ENCODE results near the gene PAM. TPM values are rescaled to one million over a fixed set of nuclear protein-coding genes. Genes with fewer than 3 reads are reported as not detected.

Gene PAM
- total RNA-seq, 1 experiment from 2014 or later = 142 TPM

GRCh38 chr5:102826629-102827028, 71.5 kb downstream of the PAM start:
- H3K4me1 Mint-ChIP-seq (ENCODE audit: low read depth, unreplicated experiment) = no peaks in the 10 kb centered on the region
- no peaks in the 10 kb centered on the region for H3K27me3 Mint-ChIP-seq (ENCODE audit: unreplicated experiment)
- TF ChIP-seq CTCF (IDR thresholded peaks at IDR 0.05; ENCODE audit: unreplicated experiment) = no peak
- BruUV-seq (replicated peaks) = no TSS peak
- CTCF ChIA-PET = interaction anchor here (0.8 kb wide), 1 partner anchor 54 kb away, joined by 3 read pairs; no protein-coding TSS in a partner anchor
- H3K4me3 Mint-ChIP-seq (ENCODE audit: low read depth, unreplicated experiment) = no peak overlapping the region
- no peaks in the 10 kb centered on the region for H3K9me3 Mint-ChIP-seq (ENCODE audit: low read depth, unreplicated experiment)
- intact Hi-C loops (cut with micrococcal nuclease; ENCODE audit: unreplicated experiment) = no loop called here
- no peak for DNase-seq
- no peak overlapping the region for H3K27ac Mint-ChIP-seq (ENCODE audit: unreplicated experiment)
- no peaks in the 10 kb centered on the region for H3K36me3 Mint-ChIP-seq (ENCODE audit: insufficient read depth, unreplicated experiment)

GRCh38 chr5:102830241-102830640, 75.1 kb downstream of the PAM start:
- Mint-ChIP-seq H3K9me3 (ENCODE audit: low read depth, unreplicated experiment) (no peaks in the 10 kb centered on the region), H3K4me1 (ENCODE audit: low read depth, unreplicated experiment) (no peaks in the 10 kb centered on the region), H3K27ac (ENCODE audit: unreplicated experiment) (no peak overlapping the region), H3K36me3 (ENCODE audit: insufficient read depth, unreplicated experiment) (no peaks in the 10 kb centered on the region), H3K27me3 (ENCODE audit: unreplicated experiment) (no peaks in the 10 kb centered on the region), H3K4me3 (ENCODE audit: low read depth, unreplicated experiment) (no peak overlapping the region)
- intact Hi-C loops (cut with micrococcal nuclease; ENCODE audit: unreplicated experiment) = no loop called here
- BruUV-seq (replicated peaks) = no TSS peak
- CTCF ChIA-PET = no interaction called here
- no peak for TF ChIP-seq CTCF (IDR thresholded peaks at IDR 0.05; ENCODE audit: unreplicated experiment)
- no peak for DNase-seq

- TF ChIP-seq CTCF (IDR thresholded peaks at IDR 0.05; ENCODE audit: unreplicated experiment) = no peak
- H3K4me1 Mint-ChIP-seq (ENCODE audit: low read depth, unreplicated experiment) = no peaks in the 10 kb centered on the region
- no peaks in the 10 kb centered on the region for H3K36me3 Mint-ChIP-seq (ENCODE audit: insufficient read depth, unreplicated experiment)
- DNase-seq = no peak
- BruUV-seq (replicated peaks) = no TSS peak
- intact Hi-C loops (cut with micrococcal nuclease; ENCODE audit: unreplicated experiment) = no loop called here
- no peak overlapping the region for H3K4me3 Mint-ChIP-seq (ENCODE audit: low read depth, unreplicated experiment)
- H3K27ac Mint-ChIP-seq (ENCODE audit: unreplicated experiment) = no peak overlapping the region
- no peaks in the 10 kb centered on the region for H3K9me3 Mint-ChIP-seq (ENCODE audit: low read depth, unreplicated experiment)
- no peaks in the 10 kb centered on the region for H3K27me3 Mint-ChIP-seq (ENCODE audit: unreplicated experiment)
- CTCF ChIA-PET = no interaction called here
Measured at GRCh38 chr5:102832445-102832844, 77.3 kb downstream of the PAM start.

- H3K9me3 Mint-ChIP-seq (ENCODE audit: low read depth, unreplicated experiment) = no peaks in the 10 kb centered on the region
- no peaks in the 10 kb centered on the region for H3K4me1 Mint-ChIP-seq (ENCODE audit: low read depth, unreplicated experiment)
- no peaks in the 10 kb centered on the region for H3K27me3 Mint-ChIP-seq (ENCODE audit: unreplicated experiment)
- DNase-seq = no peak
- H3K36me3 Mint-ChIP-seq (ENCODE audit: insufficient read depth, unreplicated experiment) = no peaks in the 10 kb centered on the region
- intact Hi-C loops (cut with micrococcal nuclease; ENCODE audit: unreplicated experiment) = no loop called here
- CTCF ChIA-PET = interaction anchor here (0.7 kb wide), 1 partner anchor 26 kb away, joined by 3 read pairs; no protein-coding TSS in a partner anchor
- no TSS peak for BruUV-seq (replicated peaks)
- H3K27ac Mint-ChIP-seq (ENCODE audit: unreplicated experiment) = no peak overlapping the region
- no peak for TF ChIP-seq CTCF (IDR thresholded peaks at IDR 0.05; ENCODE audit: unreplicated experiment)
- no peak overlapping the region for H3K4me3 Mint-ChIP-seq (ENCODE audit: low read depth, unreplicated experiment)
Measured at GRCh38 chr5:102833146-102833545, 78.0 kb downstream of the PAM start.
